Measurements from ENCODE around the gene BIN1. TPM values are rescaled to one million over a fixed set of nuclear protein-coding genes. Genes with fewer than 3 reads are reported as not detected.

BIN1 gene
- total RNA-seq, 5 donors from 2014 or later (not counting 1 experiment from before 2014, with no cell fraction given), result 144 to 172 (median 151) TPM

DNA sequence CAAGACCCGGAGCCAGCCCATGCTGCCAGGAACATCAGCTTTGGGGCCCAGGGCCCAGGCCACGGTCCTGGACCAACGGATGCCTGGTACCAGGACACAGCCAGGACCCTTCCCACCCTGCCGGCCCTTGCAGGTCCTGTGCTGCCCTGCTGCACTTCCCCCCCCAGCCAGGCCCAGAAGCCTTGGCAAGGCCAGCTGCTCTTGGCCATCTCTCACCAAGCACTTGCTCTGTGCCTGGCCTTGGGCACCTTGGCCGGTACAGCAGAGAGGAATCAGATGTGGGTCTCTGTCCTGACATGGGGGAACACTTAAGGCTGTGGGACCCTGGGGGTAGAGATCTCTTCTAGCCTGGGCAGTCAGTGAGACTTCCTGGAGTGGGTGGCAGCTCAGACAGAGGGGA lies 28.9 kb downstream of the BIN1 start:
- Mint-ChIP-seq H3K4me3 (peak overlapping the region; percentile 70 to 86 (median 85)), H3K27ac (peak overlapping the region; percentile 98 to 99), H3K27me3 (no peaks in the 10 kb centered on the region), H3K9me3 (no peaks in the 10 kb centered on the region), H3K36me3 (peaks cover 8% of the 10 kb centered on the region), H3K4me1 (peaks cover 68 to 78% (median 78%) of the 10 kb centered on the region in 3 donors)
- Histone ChIP-seq H3K4me1 (ENCODE audit: control insufficient read depth in 1 of 2, extremely low read depth in 1 of 2, insufficient read depth in 2 of 2, low read length in 2 of 2) (peaks cover 23 to 89% of the 10 kb centered on the region in 2 experiments), H3K27ac (ENCODE audit: low read length) (peak overlapping the region; percentile 93), H3K4me3 (ENCODE audit: control insufficient read depth in 1 of 2, extremely low read depth in 1 of 2, low read length in 1 of 2) (no peak overlapping the region), H3K27me3 (replicated peaks in 1 of 2; ENCODE audit: control insufficient read depth in 2 of 2, extremely low read depth in 1 of 2, insufficient read depth in 2 of 2, low read length in 1 of 2) (no peaks in the 10 kb centered on the region), H3K9me3 (no peaks in the 10 kb centered on the region), H3K36me3 (ENCODE audit: control insufficient read depth in 2 of 2, extremely low read depth in 1 of 2, insufficient read depth in 1 of 2, low read length in 1 of 2) (peaks cover 13 to 42% of the 10 kb centered on the region in 2 donors)
- ChIA-PET POLR2A (no interaction called here), CTCF (interaction anchor here in 1 of 2 donors (1.6 kb wide), 1 partner anchor 10 kb away, joined by 17 read pairs; no protein-coding TSS in a partner anchor)
- DNase-seq (no peak), ATAC-seq (replicated peaks in 1 of 4) (no peak)
- WGBS (ENCODE audit: insufficient coverage), result 96% methylated on average over 3 of the region's 5 CpGs

DNA sequence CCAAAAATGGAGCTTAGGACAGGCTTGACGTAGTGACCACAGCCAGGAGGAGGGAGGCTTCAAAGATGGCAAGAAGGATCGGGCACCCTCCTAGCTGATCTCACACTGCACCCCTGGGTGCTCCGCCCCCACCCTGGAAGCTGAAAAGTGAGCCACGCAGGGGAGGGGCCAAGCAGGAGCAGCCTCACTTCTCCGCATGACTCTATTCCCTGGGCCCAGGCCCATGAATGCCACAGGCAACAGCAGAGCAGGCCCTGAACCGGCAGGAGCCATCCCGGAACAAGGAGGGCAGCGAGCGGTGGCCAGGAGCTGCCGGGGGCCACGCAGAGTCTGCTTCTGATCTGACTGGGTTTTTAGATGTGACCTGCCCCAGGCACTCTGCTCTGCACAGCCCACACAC lies 30.0 kb downstream of the BIN1 start:
- ATAC-seq (replicated peaks in 1 of 4), result no peak
- peak overlapping the region; percentile 91 to 99 for H3K27ac Mint-ChIP-seq
- 96% methylated on average over 9 of the region's 11 CpGs for WGBS (ENCODE audit: insufficient coverage)
- CTCF ChIA-PET, result interaction anchor here (0.7 to 1.8 kb wide), 3 partner anchors 9 to 269 kb away, joined by 3 to 17 read pairs (median 5); no protein-coding TSS in a partner anchor
- H3K36me3 ChIP-seq (ENCODE audit: control insufficient read depth in 2 of 2, extremely low read depth in 1 of 2, insufficient read depth in 1 of 2, low read length in 1 of 2), result peaks cover 21 to 53% of the 10 kb centered on the region in 2 donors
- H3K9me3 ChIP-seq, result no peaks in the 10 kb centered on the region
- peak overlapping the region in 1 of 3 donors; percentile 85 for H3K4me3 Mint-ChIP-seq
- H3K9me3 Mint-ChIP-seq, result no peaks in the 10 kb centered on the region
- H3K4me1 ChIP-seq (ENCODE audit: control insufficient read depth in 1 of 2, extremely low read depth in 1 of 2, insufficient read depth in 2 of 2, low read length in 2 of 2), result peaks cover 18 to 88% of the 10 kb centered on the region in 2 experiments
- no peaks in the 10 kb centered on the region for H3K27me3 ChIP-seq (replicated peaks in 1 of 2; ENCODE audit: control insufficient read depth in 2 of 2, extremely low read depth in 1 of 2, insufficient read depth in 2 of 2, low read length in 1 of 2)
- H3K27me3 Mint-ChIP-seq, result no peaks in the 10 kb centered on the region
- DNase-seq, result no peak
- peaks cover 66 to 75% (median 74%) of the 10 kb centered on the region in 3 donors for H3K4me1 Mint-ChIP-seq
- peak overlapping the region; percentile 4 for H3K27ac ChIP-seq (ENCODE audit: low read length)
- peaks cover 8% of the 10 kb centered on the region for H3K36me3 Mint-ChIP-seq
- POLR2A ChIA-PET, result no interaction called here
- no peak overlapping the region for H3K4me3 ChIP-seq (ENCODE audit: control insufficient read depth in 1 of 2, extremely low read depth in 1 of 2, low read length in 1 of 2)

DNA sequence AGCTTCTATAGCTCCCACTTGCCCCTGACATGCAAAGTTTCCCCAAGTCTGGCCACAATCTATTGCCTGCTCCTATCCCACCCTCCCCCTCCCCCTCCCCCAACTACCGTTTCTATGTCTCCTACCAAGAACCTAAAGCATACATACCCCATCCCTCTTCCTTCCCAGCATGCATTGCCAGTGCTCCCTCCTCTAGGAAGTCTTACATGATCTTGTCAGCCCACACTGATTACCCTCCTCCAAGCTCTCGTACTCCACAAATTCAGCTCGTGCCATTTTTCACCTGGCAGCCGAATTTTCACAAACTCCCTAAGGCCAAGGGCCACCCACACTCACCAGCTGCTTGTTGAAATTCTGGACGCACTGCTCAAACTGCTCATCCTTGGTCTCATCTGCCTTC lies 30.7 kb downstream of the BIN1 start:
- DNase-seq (no peak), ATAC-seq (replicated peaks in 1 of 4) (no peak)
- Mint-ChIP-seq H3K9me3 (no peaks in the 10 kb centered on the region), H3K36me3 (peaks cover 8% of the 10 kb centered on the region), H3K4me1 (peaks cover 64 to 72% (median 69%) of the 10 kb centered on the region in 3 donors), H3K27ac (peak overlapping the region; percentile 69 to 99), H3K4me3 (peak overlapping the region in 1 of 3 donors; percentile 85), H3K27me3 (no peaks in the 10 kb centered on the region)
- Histone ChIP-seq H3K27me3 (replicated peaks in 1 of 2; ENCODE audit: control insufficient read depth in 2 of 2, extremely low read depth in 1 of 2, insufficient read depth in 2 of 2, low read length in 1 of 2) (no peaks in the 10 kb centered on the region), H3K4me1 (ENCODE audit: control insufficient read depth in 1 of 2, extremely low read depth in 1 of 2, insufficient read depth in 2 of 2, low read length in 2 of 2) (peaks cover 18 to 87% of the 10 kb centered on the region in 2 experiments), H3K4me3 (ENCODE audit: control insufficient read depth in 1 of 2, extremely low read depth in 1 of 2, low read length in 1 of 2) (no peak overlapping the region), H3K36me3 (ENCODE audit: control insufficient read depth in 2 of 2, extremely low read depth in 1 of 2, insufficient read depth in 1 of 2, low read length in 1 of 2) (peaks cover 22 to 59% of the 10 kb centered on the region in 2 donors), H3K9me3 (no peaks in the 10 kb centered on the region), H3K27ac (ENCODE audit: low read length) (peak overlapping the region; percentile 29)
- 100% methylated on average over 3 of the region's 5 CpGs for WGBS (ENCODE audit: insufficient coverage)
- ChIA-PET POLR2A (no interaction called here), CTCF (interaction anchor here (1.6 to 1.8 kb wide), 2 partner anchors 8 kb away, joined by 5 to 17 read pairs; no protein-coding TSS in a partner anchor)

DNA sequence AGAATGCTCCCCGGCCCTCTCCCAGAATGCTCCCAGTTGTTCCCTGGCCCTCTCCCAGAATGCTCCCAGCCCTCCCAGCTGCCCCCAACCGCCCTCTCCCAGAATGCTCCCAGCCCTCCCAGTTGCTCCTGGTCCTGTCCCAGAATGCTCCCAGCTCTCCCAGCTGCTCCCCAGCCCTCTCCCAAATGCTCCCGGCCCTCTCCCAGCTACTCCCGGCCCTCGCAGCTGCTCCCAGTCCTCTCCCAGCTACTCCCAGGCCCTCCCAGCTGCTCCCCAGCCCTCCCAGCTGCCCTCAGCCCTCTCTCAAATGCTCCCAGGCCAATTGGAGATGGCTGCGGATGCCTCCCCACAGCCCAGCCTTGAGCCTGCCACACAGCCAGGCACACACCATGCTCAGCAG lies 31.1 kb downstream of the BIN1 start:
- Mint-ChIP-seq H3K4me1 (peaks cover 67 to 74% (median 69%) of the 10 kb centered on the region in 3 donors), H3K27ac (peak overlapping the region; percentile 66 to 69), H3K9me3 (no peaks in the 10 kb centered on the region), H3K36me3 (peaks cover 12% of the 10 kb centered on the region), H3K27me3 (no peaks in the 10 kb centered on the region), H3K4me3 (no peak overlapping the region)
- Histone ChIP-seq H3K9me3 (no peaks in the 10 kb centered on the region), H3K4me3 (ENCODE audit: control insufficient read depth in 1 of 2, extremely low read depth in 1 of 2, low read length in 1 of 2) (no peak overlapping the region), H3K36me3 (ENCODE audit: control insufficient read depth in 2 of 2, extremely low read depth in 1 of 2, insufficient read depth in 1 of 2, low read length in 1 of 2) (peaks cover 22 to 63% of the 10 kb centered on the region in 2 donors), H3K27me3 (replicated peaks in 1 of 2; ENCODE audit: control insufficient read depth in 2 of 2, extremely low read depth in 1 of 2, insufficient read depth in 2 of 2, low read length in 1 of 2) (no peaks in the 10 kb centered on the region), H3K27ac (ENCODE audit: low read length) (no peak overlapping the region), H3K4me1 (ENCODE audit: control insufficient read depth in 1 of 2, extremely low read depth in 1 of 2, insufficient read depth in 2 of 2, low read length in 2 of 2) (peaks cover 18 to 87% of the 10 kb centered on the region in 2 experiments)
- no peak for ATAC-seq (replicated peaks in 1 of 4)
- no peak for DNase-seq
- WGBS (ENCODE audit: insufficient coverage), result 95% methylated on average over 6 of the region's 6 CpGs
- POLR2A ChIA-PET, result no interaction called here
- CTCF ChIA-PET, result interaction anchor here in 1 of 2 donors (1.8 kb wide), 1 partner anchor 8 kb away, joined by 5 read pairs; no protein-coding TSS in a partner anchor

DNA sequence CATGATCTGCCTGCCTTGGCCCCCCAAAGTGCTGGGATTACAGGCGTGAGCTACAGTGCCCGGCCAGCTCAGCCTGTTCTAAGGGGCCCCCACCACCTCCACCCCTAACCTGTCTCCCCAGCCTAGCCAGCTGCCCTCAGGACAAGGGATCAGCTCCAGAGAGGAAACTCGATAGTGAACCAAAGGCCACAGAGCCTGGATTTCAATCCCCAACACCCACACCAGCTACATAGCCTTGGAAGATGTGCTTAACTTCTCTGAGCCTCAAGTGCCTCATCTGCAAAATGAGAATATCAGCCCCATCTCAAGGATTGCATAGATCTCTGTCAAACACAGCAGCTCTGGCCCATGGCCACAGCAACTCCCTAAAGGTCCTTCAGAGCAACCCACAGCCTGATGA lies 32.0 kb downstream of the BIN1 start:
- H3K27ac ChIP-seq (ENCODE audit: low read length), result no peak overlapping the region
- no peaks in the 10 kb centered on the region for H3K27me3 Mint-ChIP-seq

DNA sequence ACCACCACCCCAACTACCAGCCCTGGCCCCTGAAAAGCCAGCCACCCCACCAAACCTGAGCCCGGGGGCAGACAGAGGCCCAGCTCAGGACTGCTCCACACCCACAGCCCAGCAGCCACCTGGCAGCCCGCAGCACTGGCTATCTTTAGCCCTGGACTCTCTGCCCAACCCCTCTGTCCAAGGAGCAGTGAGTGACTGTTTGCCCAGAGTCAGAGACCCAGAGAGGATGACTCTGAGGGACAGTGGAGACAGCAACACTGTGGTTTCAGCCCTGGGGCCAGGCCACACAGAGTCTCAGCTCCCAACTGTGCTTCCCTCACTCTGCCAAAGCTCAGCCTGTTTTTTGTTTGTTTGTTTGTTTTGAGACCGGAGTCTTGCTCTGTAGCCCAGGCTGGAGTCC lies 32.6 kb downstream of the BIN1 start:
- POLR2A ChIA-PET, result no interaction called here
- no peak overlapping the region for H3K27ac ChIP-seq (ENCODE audit: low read length)
- peaks cover 8 to 76% of the 10 kb centered on the region in 2 experiments for H3K4me1 ChIP-seq (ENCODE audit: control insufficient read depth in 1 of 2, extremely low read depth in 1 of 2, insufficient read depth in 2 of 2, low read length in 2 of 2)
- peaks cover 62 to 70% (median 65%) of the 10 kb centered on the region in 3 donors for H3K4me1 Mint-ChIP-seq
- no peak overlapping the region for H3K4me3 Mint-ChIP-seq
- no peaks in the 10 kb centered on the region for H3K9me3 Mint-ChIP-seq
- no peaks in the 10 kb centered on the region for H3K9me3 ChIP-seq
- H3K4me3 ChIP-seq (ENCODE audit: control insufficient read depth in 1 of 2, extremely low read depth in 1 of 2, low read length in 1 of 2), result no peak overlapping the region
- no peaks in the 10 kb centered on the region for H3K27me3 ChIP-seq (replicated peaks in 1 of 2; ENCODE audit: control insufficient read depth in 2 of 2, extremely low read depth in 1 of 2, insufficient read depth in 2 of 2, low read length in 1 of 2)
- ATAC-seq (replicated peaks in 1 of 4) (no peak), DNase-seq (no peak)
- peaks cover 30 to 74% of the 10 kb centered on the region in 2 donors for H3K36me3 ChIP-seq (ENCODE audit: control insufficient read depth in 2 of 2, extremely low read depth in 1 of 2, insufficient read depth in 1 of 2, low read length in 1 of 2)
- peaks cover 20% of the 10 kb centered on the region for H3K36me3 Mint-ChIP-seq
- no peaks in the 10 kb centered on the region for H3K27me3 Mint-ChIP-seq
- CTCF ChIA-PET, result interaction anchor here (0.6 to 1.1 kb wide), 2 partner anchors 9 to 27 kb away, joined by 4 to 5 read pairs; no protein-coding TSS in a partner anchor
- WGBS (ENCODE audit: insufficient coverage), result 69% methylated on average over 2 of the region's 3 CpGs
- peak overlapping the region; percentile 33 to 84 for H3K27ac Mint-ChIP-seq

More for the DNA sequence above, 32.0 kb downstream of the BIN1 start:
- H3K4me3 Mint-ChIP-seq, result no peak overlapping the region
- no peaks in the 10 kb centered on the region for H3K9me3 ChIP-seq
- no peak for DNase-seq
- peaks cover 17% of the 10 kb centered on the region for H3K36me3 Mint-ChIP-seq
- peaks cover 14 to 81% of the 10 kb centered on the region in 2 experiments for H3K4me1 ChIP-seq (ENCODE audit: control insufficient read depth in 1 of 2, extremely low read depth in 1 of 2, insufficient read depth in 2 of 2, low read length in 2 of 2)
- ChIA-PET POLR2A (no interaction called here), CTCF (interaction anchor here (0.6 to 1.1 kb wide), 2 partner anchors 10 to 26 kb away, joined by 4 to 5 read pairs; no protein-coding TSS in a partner anchor)
- no peak overlapping the region for H3K4me3 ChIP-seq (ENCODE audit: control insufficient read depth in 1 of 2, extremely low read depth in 1 of 2, low read length in 1 of 2)
- peaks cover 29 to 72% of the 10 kb centered on the region in 2 donors for H3K36me3 ChIP-seq (ENCODE audit: control insufficient read depth in 2 of 2, extremely low read depth in 1 of 2, insufficient read depth in 1 of 2, low read length in 1 of 2)
- H3K27ac Mint-ChIP-seq, result peak overlapping the region; percentile 33 to 84
- H3K27me3 ChIP-seq (replicated peaks in 1 of 2; ENCODE audit: control insufficient read depth in 2 of 2, extremely low read depth in 1 of 2, insufficient read depth in 2 of 2, low read length in 1 of 2), result no peaks in the 10 kb centered on the region
- H3K9me3 Mint-ChIP-seq, result no peaks in the 10 kb centered on the region
- peaks cover 62 to 73% (median 69%) of the 10 kb centered on the region in 3 donors for H3K4me1 Mint-ChIP-seq
- 100% methylated on average over 3 of the region's 3 CpGs for WGBS (ENCODE audit: insufficient coverage)
- ATAC-seq (replicated peaks in 1 of 4), result no peak
